Measurements from ENCODE around the gene ACAD10. TPM values are rescaled to one million over a fixed set of nuclear protein-coding genes. Genes with fewer than 3 reads are reported as not detected.

ACAD10 gene
- total and polyA plus RNA-seq, 4 donors: 10.1 to 38.6 (median 17.5) TPM

GRCh38 chr12:111780166-111780565 lies 94.3 kb downstream of the ACAD10 start:
- peaks cover 8 to 31% (median 14%) of the 10 kb centered on the region in 5 donors for H3K4me1 ChIP-seq (ENCODE audit: control insufficient read depth in 5 of 5, insufficient read depth in 5 of 5, low read length in 5 of 5)
- TF ChIP-seq CTCF (IDR thresholded peaks at IDR 0.05; ENCODE audit: control extremely low read depth, extremely low read depth): no peak
- no peak overlapping the region for H3K9ac ChIP-seq (ENCODE audit: insufficient read depth in 1 of 2, low read length in 2 of 2)
- no peaks in the 10 kb centered on the region for H3K27me3 ChIP-seq (ENCODE audit: control insufficient read depth in 3 of 3, insufficient read depth in 3 of 3, low read length in 2 of 3)
- H3K36me3 ChIP-seq (ENCODE audit: control insufficient read depth in 4 of 4, insufficient read depth in 4 of 4, low read length in 4 of 4): peaks cover 10 to 41% (median 35%) of the 10 kb centered on the region in 4 donors
- DNase-seq: no peak
- peaks cover 0 to 5% (median 2%) of the 10 kb centered on the region in 4 donors for H3K9me3 ChIP-seq (ENCODE audit: control insufficient read depth in 4 of 4, insufficient read depth in 3 of 4, low read length in 3 of 4)
- no peak for ATAC-seq (ENCODE audit: insufficient read depth, low FRiP score)
- peak overlapping the region in 1 of 2 donors; percentile 78 for H3K27ac ChIP-seq (ENCODE audit: low read depth in 1 of 2, low read length in 1 of 2)
- WGBS, 2 donors: 66 to 84% methylated on average over 10 of the region's 10 CpGs
- H3K4me3 ChIP-seq: no peak overlapping the region

GRCh38 chr12:111780615-111781014 lies 94.8 kb downstream of the ACAD10 start:
- 74 to 93% methylated on average over 5 of the region's 5 CpGs for WGBS, 2 donors

DNA sequence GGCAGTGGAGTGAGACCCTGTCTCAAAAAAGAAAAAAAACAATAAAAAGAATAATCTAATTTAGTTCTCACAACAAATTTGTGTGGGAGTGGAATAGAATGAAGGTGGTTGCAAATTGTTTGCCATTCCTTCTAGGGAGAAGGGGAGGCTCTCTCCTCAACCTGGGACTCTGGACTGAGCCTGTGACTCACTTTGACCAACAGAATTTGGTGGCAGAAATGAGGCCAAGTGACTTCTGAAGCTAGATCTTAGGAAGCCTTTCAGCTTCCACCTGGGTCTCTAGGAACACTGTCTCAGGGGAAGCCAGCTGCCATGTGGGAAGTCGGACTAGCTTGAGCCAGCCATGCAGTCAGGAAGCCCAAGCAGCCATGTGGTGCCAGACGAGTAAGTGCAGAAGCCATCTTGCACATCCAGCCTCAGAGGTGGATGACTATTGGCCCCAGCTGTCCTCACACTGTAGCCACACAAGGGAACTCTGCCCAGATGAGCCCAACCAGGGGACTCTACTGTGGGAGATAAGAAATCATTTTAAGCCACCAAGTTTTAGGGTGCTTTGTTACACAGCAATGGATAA lies 95.3 kb downstream of the ACAD10 start:
- Histone ChIP-seq H3K27me3 (ENCODE audit: control insufficient read depth in 3 of 3, insufficient read depth in 3 of 3, low read length in 2 of 3) (no peaks in the 10 kb centered on the region), H3K9ac (ENCODE audit: insufficient read depth in 1 of 2, low read length in 2 of 2) (no peak overlapping the region), H3K36me3 (ENCODE audit: control insufficient read depth in 4 of 4, insufficient read depth in 4 of 4, low read length in 4 of 4) (peaks cover 10 to 42% (median 37%) of the 10 kb centered on the region in 4 donors), H3K9me3 (ENCODE audit: control insufficient read depth in 4 of 4, insufficient read depth in 3 of 4, low read length in 3 of 4) (peaks cover 0 to 5% (median 2%) of the 10 kb centered on the region in 4 donors), H3K4me1 (ENCODE audit: control insufficient read depth in 5 of 5, insufficient read depth in 5 of 5, low read length in 5 of 5) (peaks cover 4 to 29% (median 10%) of the 10 kb centered on the region in 5 donors), H3K27ac (ENCODE audit: low read depth in 1 of 2, low read length in 1 of 2) (peak overlapping the region in 1 of 2 donors; percentile 78), H3K4me3 (no peak overlapping the region)
- ATAC-seq (ENCODE audit: insufficient read depth, low FRiP score) (no peak), DNase-seq (no peak)
- no peak for TF ChIP-seq CTCF (IDR thresholded peaks at IDR 0.05; ENCODE audit: control extremely low read depth, extremely low read depth)
- WGBS, 2 donors: 95 to 97% methylated on average over 2 of the region's 2 CpGs

More at GRCh38 chr12:111780615-111781014, 94.8 kb downstream of the ACAD10 start:
- DNase-seq (no peak), ATAC-seq (ENCODE audit: insufficient read depth, low FRiP score) (peak; percentile 35)
- no peaks in the 10 kb centered on the region for H3K27me3 ChIP-seq (ENCODE audit: control insufficient read depth in 3 of 3, insufficient read depth in 3 of 3, low read length in 2 of 3)
- H3K4me1 ChIP-seq (ENCODE audit: control insufficient read depth in 5 of 5, insufficient read depth in 5 of 5, low read length in 5 of 5): peaks cover 8 to 30% (median 14%) of the 10 kb centered on the region in 5 donors
- peak overlapping the region in 1 of 2 donors; percentile 78 for H3K27ac ChIP-seq (ENCODE audit: low read depth in 1 of 2, low read length in 1 of 2)
- H3K9ac ChIP-seq (ENCODE audit: insufficient read depth in 1 of 2, low read length in 2 of 2): no peak overlapping the region
- no peak for TF ChIP-seq CTCF (IDR thresholded peaks at IDR 0.05; ENCODE audit: control extremely low read depth, extremely low read depth)
- peaks cover 0 to 5% (median 2%) of the 10 kb centered on the region in 4 donors for H3K9me3 ChIP-seq (ENCODE audit: control insufficient read depth in 4 of 4, insufficient read depth in 3 of 4, low read length in 3 of 4)
- H3K4me3 ChIP-seq: no peak overlapping the region
- peaks cover 10 to 42% (median 37%) of the 10 kb centered on the region in 4 donors for H3K36me3 ChIP-seq (ENCODE audit: control insufficient read depth in 4 of 4, insufficient read depth in 4 of 4, low read length in 4 of 4)

All from lung (tissue), 12 donors.